ENCODE measurements around the gene GNAT2.

Gene GNAT2

GRCh38 chr1:109629372-109630030 lies 10.1 kb upstream of the GNAT2 start:
- Histone ChIP-seq H3K36me3 (replicated peaks; ENCODE audit: low read depth, low read length) (peaks cover 8% of the 10 kb centered on the region), H2AFZ (ENCODE audit: low read depth, low read length) (no peak overlapping the region), H4K20me1 (ENCODE audit: insufficient read depth, low read length) (no peaks in the 10 kb centered on the region), H3K27me3 (ENCODE audit: low read depth, low read length) (no peaks in the 10 kb centered on the region), H3K27ac (ENCODE audit: low read length) (no peak overlapping the region), H3K4me3 (ENCODE audit: low read length) (no peak overlapping the region), H3K4me2 (ENCODE audit: low read length) (no peak overlapping the region), H3K9me3 (ENCODE audit: insufficient read depth, low read length) (no peaks in the 10 kb centered on the region), H3K4me1 (ENCODE audit: low read length) (peaks cover 4% of the 10 kb centered on the region), H3K79me2 (ENCODE audit: low read length) (peaks cover 4% of the 10 kb centered on the region; the same call in 1 of the 2 replicates), H3K9ac (ENCODE audit: low read length) (no peak overlapping the region)
- no peak for TF ChIP-seq EZH2phosphoT487 (IDR thresholded peaks at IDR 0.05; ENCODE audit: low read depth)
- no peak for TF ChIP-seq CTCF (IDR thresholded peaks at IDR 0.05; ENCODE audit: low read depth, low read length)

- Histone ChIP-seq H3K79me2 (ENCODE audit: low read length) (peaks cover 9% of the 10 kb centered on the region; the same call in 1 of the 2 replicates), H3K9ac (ENCODE audit: low read length) (no peak overlapping the region), H3K9me3 (ENCODE audit: insufficient read depth, low read length) (no peaks in the 10 kb centered on the region), H3K4me1 (ENCODE audit: low read length) (no peaks in the 10 kb centered on the region), H4K20me1 (ENCODE audit: insufficient read depth, low read length) (peaks cover 2% of the 10 kb centered on the region; the same call in 1 of the 2 replicates), H3K4me2 (ENCODE audit: low read length) (no peak overlapping the region), H3K27me3 (ENCODE audit: low read depth, low read length) (no peaks in the 10 kb centered on the region), H3K36me3 (replicated peaks; ENCODE audit: low read depth, low read length) (peaks cover 8% of the 10 kb centered on the region), H2AFZ (ENCODE audit: low read depth, low read length) (no peak overlapping the region), H3K4me3 (ENCODE audit: low read length) (no peak overlapping the region), H3K27ac (ENCODE audit: low read length) (no peak overlapping the region)
- TF ChIP-seq CTCF (IDR thresholded peaks at IDR 0.05; ENCODE audit: low read depth, low read length), result no peak
- TF ChIP-seq EZH2phosphoT487 (IDR thresholded peaks at IDR 0.05; ENCODE audit: low read depth), result no peak
Observed at GRCh38 chr1:109628540-109629321, 9.3 kb upstream of the GNAT2 start.

GRCh38 chr1:109627692-109628399 lies 8.4 kb upstream of the GNAT2 start:
- no peaks in the 10 kb centered on the region for H3K27me3 ChIP-seq (ENCODE audit: low read depth, low read length)
- H3K27ac ChIP-seq (ENCODE audit: low read length), result no peak overlapping the region
- no peak overlapping the region for H3K4me2 ChIP-seq (ENCODE audit: low read length)
- no peaks in the 10 kb centered on the region for H3K9me3 ChIP-seq (ENCODE audit: insufficient read depth, low read length)
- peaks cover 3% of the 10 kb centered on the region; the same call in 1 of the 2 replicates for H4K20me1 ChIP-seq (ENCODE audit: insufficient read depth, low read length)
- H3K36me3 ChIP-seq (replicated peaks; ENCODE audit: low read depth, low read length), result peaks cover 8% of the 10 kb centered on the region
- no peak overlapping the region for H2AFZ ChIP-seq (ENCODE audit: low read depth, low read length)
- TF ChIP-seq CTCF (IDR thresholded peaks at IDR 0.05; ENCODE audit: low read depth, low read length) (no peak), EZH2phosphoT487 (IDR thresholded peaks at IDR 0.05; ENCODE audit: low read depth) (no peak)
- no peak overlapping the region for H3K4me3 ChIP-seq (ENCODE audit: low read length)
- no peaks in the 10 kb centered on the region for H3K4me1 ChIP-seq (ENCODE audit: low read length)
- no peak overlapping the region for H3K9ac ChIP-seq (ENCODE audit: low read length)
- peaks cover 18% of the 10 kb centered on the region; the same call in 1 of the 2 replicates for H3K79me2 ChIP-seq (ENCODE audit: low read length)

Measured in OCI-LY3 (cell line).